ENCODE results near the gene LPCAT4. TPM values are rescaled to one million over a fixed set of nuclear protein-coding genes. Genes with fewer than 3 reads are reported as not detected.
"Not testable (repeated sequence)": the region's sequence is repeated elsewhere in the genome, so short reads cannot be mapped to it uniquely, and the experiment has no call there.

The LPCAT4 gene
- 31.1 TPM for polyA plus RNA-seq (2013, experiment 1 of 2)
- 32.1 TPM for polyA plus RNA-seq (2013, experiment 2 of 2)

- peaks cover 10 to 18% of the 10 kb centered on the region in 2 experiments for H3K36me3 ChIP-seq (ENCODE audit: control insufficient read depth in 1 of 2, insufficient read depth in 2 of 2, low read depth in 1 of 2, low read length in 2 of 2)
- H3K23ac ChIP-seq (ENCODE audit: low read length in 2 of 2): peak within 1 kb of the TSS; percentile 80 to 90
- peaks cover 5% of the 10 kb centered on the region for H3K9me3 ChIP-seq (ENCODE audit: control insufficient read depth, low read length)
- peak within 1 kb of the TSS in 1 of 2 experiments; percentile 96 for H3K14ac ChIP-seq (ENCODE audit: low read length in 2 of 2)
- H3K27ac ChIP-seq (ENCODE audit: low read length, poor library complexity, severe bottlenecking): peak within 1 kb of the TSS; percentile 96
- peak within 1 kb of the TSS; percentile 65 for H2BK15ac ChIP-seq (ENCODE audit: low read depth, poor library complexity, severe bottlenecking)
- H3K79me1 ChIP-seq (replicated peaks; ENCODE audit: low read length, poor library complexity, severe bottlenecking): peaks cover 31% of the 10 kb centered on the region
- H3K27me3 ChIP-seq (ENCODE audit: control insufficient read depth in 1 of 2, insufficient read depth in 1 of 2, low read length in 2 of 2): no peaks in the 10 kb centered on the region
- H2AFZ ChIP-seq (ENCODE audit: low read depth, low read length): peak within 1 kb of the TSS; percentile 95
- H2BK5ac ChIP-seq (ENCODE audit: low read depth, low read length, poor library complexity, severe bottlenecking): peak within 1 kb of the TSS; percentile 49
- peak within 1 kb of the TSS; percentile 88 for H3K9ac ChIP-seq (ENCODE audit: low read length)
- H3K4ac ChIP-seq (ENCODE audit: low read depth in 1 of 2, low read length in 2 of 2): peak within 1 kb of the TSS; percentile 81 to 93
- peak within 1 kb of the TSS; percentile 18 to 76 for H2BK12ac ChIP-seq (ENCODE audit: low read length in 2 of 2)
- peak within 1 kb of the TSS; percentile 91 for H4K8ac ChIP-seq (ENCODE audit: low read length)
- H3K4me2 ChIP-seq (ENCODE audit: low read length, poor library complexity, severe bottlenecking): peak within 1 kb of the TSS; percentile 94
- DNase-seq: peak; percentile 88
- peak within 1 kb of the TSS; percentile 88 to 93 for H3K4me3 ChIP-seq (ENCODE audit: insufficient read depth in 1 of 2, low read depth in 1 of 2, low read length in 2 of 2)
- peak within 1 kb of the TSS; percentile 38 for H2AK5ac ChIP-seq (ENCODE audit: low read length, severe bottlenecking)
- under 1% methylated on average over 59 of the region's 80 CpGs for WGBS
- H3K18ac ChIP-seq (ENCODE audit: low read depth in 1 of 2, low read length in 2 of 2): peak within 1 kb of the TSS; percentile 96 to 98
- peak within 1 kb of the TSS; percentile 93 for H2BK120ac ChIP-seq (ENCODE audit: low read depth, low read length)
- H4K91ac ChIP-seq (ENCODE audit: low read length): peak within 1 kb of the TSS; percentile 90
- H3K4me1 ChIP-seq (ENCODE audit: control insufficient read depth, insufficient read depth, low read depth, low read length): peaks cover 12% of the 10 kb centered on the region
Measured at GRCh38 chr15:34367101-34368081, at the start of gene LPCAT4. Gene LPCAT4, minus strand, starts transcription at chr15:34367196. Its CDS starts 96 bp downstream, at chr15:34367100.

GRCh38 chr15:34409511-34409910 is 42.5 kb upstream of the LPCAT4 start:
- not testable (repeated sequence) for H4K8ac ChIP-seq (ENCODE audit: low read length); H3K4me3 ChIP-seq (ENCODE audit: insufficient read depth in 1 of 2, low read depth in 1 of 2, low read length in 2 of 2); H2AK5ac ChIP-seq (ENCODE audit: low read length, severe bottlenecking); H3K27me3 ChIP-seq (ENCODE audit: control insufficient read depth in 1 of 2, insufficient read depth in 1 of 2, low read length in 2 of 2); H3K14ac ChIP-seq (ENCODE audit: low read length in 2 of 2); H2BK15ac ChIP-seq (ENCODE audit: low read depth, poor library complexity, severe bottlenecking); H3K4me1 ChIP-seq (ENCODE audit: control insufficient read depth, insufficient read depth, low read depth, low read length); H3K9ac ChIP-seq (ENCODE audit: low read length); H3K36me3 ChIP-seq (ENCODE audit: control insufficient read depth in 1 of 2, insufficient read depth in 2 of 2, low read depth in 1 of 2, low read length in 2 of 2); H3K4ac ChIP-seq (ENCODE audit: low read depth in 1 of 2, low read length in 2 of 2); H3K4me2 ChIP-seq (ENCODE audit: low read length, poor library complexity, severe bottlenecking); H3K79me1 ChIP-seq (replicated peaks; ENCODE audit: low read length, poor library complexity, severe bottlenecking); H2BK12ac ChIP-seq (ENCODE audit: low read length in 2 of 2); H2BK5ac ChIP-seq (ENCODE audit: low read depth, low read length, poor library complexity, severe bottlenecking); H2AFZ ChIP-seq (ENCODE audit: low read depth, low read length); H3K27ac ChIP-seq (ENCODE audit: low read length, poor library complexity, severe bottlenecking); H3K23ac ChIP-seq (ENCODE audit: low read length in 2 of 2); DNase-seq; H3K9me3 ChIP-seq (ENCODE audit: control insufficient read depth, low read length); H4K91ac ChIP-seq (ENCODE audit: low read length); H3K18ac ChIP-seq (ENCODE audit: low read depth in 1 of 2, low read length in 2 of 2); H2BK120ac ChIP-seq (ENCODE audit: low read depth, low read length)
- no CpG with 5 or more reads among the region's 19 CpGs for WGBS

- not testable (repeated sequence) for H2BK12ac ChIP-seq (ENCODE audit: low read length in 2 of 2); H2BK120ac ChIP-seq (ENCODE audit: low read depth, low read length); H3K9me3 ChIP-seq (ENCODE audit: control insufficient read depth, low read length); DNase-seq; H3K27me3 ChIP-seq (ENCODE audit: control insufficient read depth in 1 of 2, insufficient read depth in 1 of 2, low read length in 2 of 2); H2AFZ ChIP-seq (ENCODE audit: low read depth, low read length); H3K14ac ChIP-seq (ENCODE audit: low read length in 2 of 2); H3K79me1 ChIP-seq (replicated peaks; ENCODE audit: low read length, poor library complexity, severe bottlenecking); H3K23ac ChIP-seq (ENCODE audit: low read length in 2 of 2); H3K4me2 ChIP-seq (ENCODE audit: low read length, poor library complexity, severe bottlenecking); H3K36me3 ChIP-seq (ENCODE audit: control insufficient read depth in 1 of 2, insufficient read depth in 2 of 2, low read depth in 1 of 2, low read length in 2 of 2); H3K4me3 ChIP-seq (ENCODE audit: insufficient read depth in 1 of 2, low read depth in 1 of 2, low read length in 2 of 2); H4K8ac ChIP-seq (ENCODE audit: low read length); H3K27ac ChIP-seq (ENCODE audit: low read length, poor library complexity, severe bottlenecking); H3K9ac ChIP-seq (ENCODE audit: low read length); H2AK5ac ChIP-seq (ENCODE audit: low read length, severe bottlenecking); H3K4ac ChIP-seq (ENCODE audit: low read depth in 1 of 2, low read length in 2 of 2); H4K91ac ChIP-seq (ENCODE audit: low read length); H2BK15ac ChIP-seq (ENCODE audit: low read depth, poor library complexity, severe bottlenecking); H3K18ac ChIP-seq (ENCODE audit: low read depth in 1 of 2, low read length in 2 of 2); H3K4me1 ChIP-seq (ENCODE audit: control insufficient read depth, insufficient read depth, low read depth, low read length); H2BK5ac ChIP-seq (ENCODE audit: low read depth, low read length, poor library complexity, severe bottlenecking)
- WGBS: no CpG with 5 or more reads among the region's 10 CpGs
Measured at GRCh38 chr15:34408973-34409372, 42.0 kb upstream of the LPCAT4 start.

GRCh38 chr15:34403899-34404298 is 36.9 kb upstream of the LPCAT4 start:
- WGBS: no CpG with 5 or more reads among the region's 3 CpGs
- not testable (repeated sequence) for DNase-seq; H3K9ac ChIP-seq (ENCODE audit: low read length); H3K14ac ChIP-seq (ENCODE audit: low read length in 2 of 2); H3K27me3 ChIP-seq (ENCODE audit: control insufficient read depth in 1 of 2, insufficient read depth in 1 of 2, low read length in 2 of 2); H3K23ac ChIP-seq (ENCODE audit: low read length in 2 of 2); H3K4me3 ChIP-seq (ENCODE audit: insufficient read depth in 1 of 2, low read depth in 1 of 2, low read length in 2 of 2); H3K79me1 ChIP-seq (replicated peaks; ENCODE audit: low read length, poor library complexity, severe bottlenecking); H4K8ac ChIP-seq (ENCODE audit: low read length); H3K4me2 ChIP-seq (ENCODE audit: low read length, poor library complexity, severe bottlenecking); H3K18ac ChIP-seq (ENCODE audit: low read depth in 1 of 2, low read length in 2 of 2); H2BK120ac ChIP-seq (ENCODE audit: low read depth, low read length); H2AFZ ChIP-seq (ENCODE audit: low read depth, low read length); H3K27ac ChIP-seq (ENCODE audit: low read length, poor library complexity, severe bottlenecking); H4K91ac ChIP-seq (ENCODE audit: low read length); H3K9me3 ChIP-seq (ENCODE audit: control insufficient read depth, low read length); H2BK15ac ChIP-seq (ENCODE audit: low read depth, poor library complexity, severe bottlenecking); H3K4me1 ChIP-seq (ENCODE audit: control insufficient read depth, insufficient read depth, low read depth, low read length); H2BK5ac ChIP-seq (ENCODE audit: low read depth, low read length, poor library complexity, severe bottlenecking); H3K36me3 ChIP-seq (ENCODE audit: control insufficient read depth in 1 of 2, insufficient read depth in 2 of 2, low read depth in 1 of 2, low read length in 2 of 2); H2BK12ac ChIP-seq (ENCODE audit: low read length in 2 of 2); H3K4ac ChIP-seq (ENCODE audit: low read depth in 1 of 2, low read length in 2 of 2); H2AK5ac ChIP-seq (ENCODE audit: low read length, severe bottlenecking)

Measured in mesenchymal stem cell (in vitro differentiated cells and primary cell).